Measurements from ENCODE around the gene ERCC1.
"Not testable (repeated sequence)": the region's sequence is repeated elsewhere in the genome, so short reads cannot be mapped to it uniquely, and the experiment has no call there.

The ERCC1 gene

GRCh38 chr19:45429896-45430295 lies 6.2 kb upstream of the ERCC1 start:
- not testable (repeated sequence) for H3K27ac ChIP-seq (ENCODE audit: low read depth, low read length); H3K4me3 ChIP-seq (ENCODE audit: low read depth, low read length); H2AFZ ChIP-seq (ENCODE audit: low read length, unreplicated experiment); H3K36me3 ChIP-seq (ENCODE audit: insufficient read depth, low read length); H3K79me2 ChIP-seq (ENCODE audit: control insufficient read depth, insufficient read depth, low read length, unreplicated experiment); H3K27me3 ChIP-seq (ENCODE audit: insufficient read depth, low read length)
- H3K4me1 ChIP-seq (ENCODE audit: control insufficient read depth, insufficient read depth, low read length, unreplicated experiment): peaks cover 17% of the 10 kb centered on the region

- H3K27ac ChIP-seq (ENCODE audit: low read depth, low read length): peak overlapping the region; percentile 62; the same call in 1 of the 2 replicates
Observed at GRCh38 chr19:45428384-45429231, 4.9 kb upstream of the ERCC1 start.

GRCh38 chr19:45424191-45425058 lies 708 bp upstream of the ERCC1 start:
- H3K4me1 ChIP-seq (ENCODE audit: control insufficient read depth, insufficient read depth, low read length, unreplicated experiment): peaks cover 24% of the 10 kb centered on the region
- no peaks in the 10 kb centered on the region for H3K27me3 ChIP-seq (ENCODE audit: insufficient read depth, low read length)
- H2AFZ ChIP-seq (ENCODE audit: low read length, unreplicated experiment): no peak overlapping the region
- H3K36me3 ChIP-seq (ENCODE audit: insufficient read depth, low read length): no peaks in the 10 kb centered on the region
- H3K27ac ChIP-seq (ENCODE audit: low read depth, low read length): peak overlapping the region; percentile 99
- H3K4me3 ChIP-seq (ENCODE audit: low read depth, low read length): peak overlapping the region; percentile 90
- peaks cover 23% of the 10 kb centered on the region for H3K79me2 ChIP-seq (ENCODE audit: control insufficient read depth, insufficient read depth, low read length, unreplicated experiment)

More at GRCh38 chr19:45428384-45429231, 4.9 kb upstream of the ERCC1 start:
- Histone ChIP-seq H3K4me3 (ENCODE audit: low read depth, low read length) (peak overlapping the region; percentile 78), H3K4me1 (ENCODE audit: control insufficient read depth, insufficient read depth, low read length, unreplicated experiment) (peaks cover 17% of the 10 kb centered on the region), H2AFZ (ENCODE audit: low read length, unreplicated experiment) (peak overlapping the region; percentile 78), H3K79me2 (ENCODE audit: control insufficient read depth, insufficient read depth, low read length, unreplicated experiment) (no peaks in the 10 kb centered on the region), H3K36me3 (ENCODE audit: insufficient read depth, low read length) (no peaks in the 10 kb centered on the region), H3K27me3 (ENCODE audit: insufficient read depth, low read length) (no peaks in the 10 kb centered on the region)

GRCh38 chr19:45423033-45423588 lies 606 bp downstream of the ERCC1 start:
- no peak overlapping the region for H2AFZ ChIP-seq (ENCODE audit: low read length, unreplicated experiment)
- peak overlapping the region; percentile 48 for H3K27ac ChIP-seq (ENCODE audit: low read depth, low read length)
- peak overlapping the region; percentile 90 for H3K4me3 ChIP-seq (ENCODE audit: low read depth, low read length)
- no peaks in the 10 kb centered on the region for H3K27me3 ChIP-seq (ENCODE audit: insufficient read depth, low read length)
- H3K36me3 ChIP-seq (ENCODE audit: insufficient read depth, low read length): no peaks in the 10 kb centered on the region
- H3K79me2 ChIP-seq (ENCODE audit: control insufficient read depth, insufficient read depth, low read length, unreplicated experiment): peaks cover 23% of the 10 kb centered on the region
- peaks cover 21% of the 10 kb centered on the region for H3K4me1 ChIP-seq (ENCODE audit: control insufficient read depth, insufficient read depth, low read length, unreplicated experiment)

- H2AFZ ChIP-seq (ENCODE audit: low read length, unreplicated experiment): no peak overlapping the region
- H3K4me1 ChIP-seq (ENCODE audit: control insufficient read depth, insufficient read depth, low read length, unreplicated experiment): peaks cover 17% of the 10 kb centered on the region
- peaks cover 23% of the 10 kb centered on the region for H3K79me2 ChIP-seq (ENCODE audit: control insufficient read depth, insufficient read depth, low read length, unreplicated experiment)
- H3K4me3 ChIP-seq (ENCODE audit: low read depth, low read length): peak overlapping the region; percentile 60
- H3K27ac ChIP-seq (ENCODE audit: low read depth, low read length): no peak overlapping the region
- no peaks in the 10 kb centered on the region for H3K36me3 ChIP-seq (ENCODE audit: insufficient read depth, low read length)
- H3K27me3 ChIP-seq (ENCODE audit: insufficient read depth, low read length): no peaks in the 10 kb centered on the region
Observed at GRCh38 chr19:45421947-45422498, 1.7 kb downstream of the ERCC1 start.

GRCh38 chr19:45420871-45421270 lies 2.8 kb downstream of the ERCC1 start:
- H3K36me3 ChIP-seq (ENCODE audit: insufficient read depth, low read length): no peaks in the 10 kb centered on the region
- no peak overlapping the region for H2AFZ ChIP-seq (ENCODE audit: low read length, unreplicated experiment)
- peaks cover 23% of the 10 kb centered on the region for H3K79me2 ChIP-seq (ENCODE audit: control insufficient read depth, insufficient read depth, low read length, unreplicated experiment)
- H3K27me3 ChIP-seq (ENCODE audit: insufficient read depth, low read length): no peaks in the 10 kb centered on the region
- no peak overlapping the region for H3K4me3 ChIP-seq (ENCODE audit: low read depth, low read length)
- H3K4me1 ChIP-seq (ENCODE audit: control insufficient read depth, insufficient read depth, low read length, unreplicated experiment): peaks cover 16% of the 10 kb centered on the region
- no peak overlapping the region for H3K27ac ChIP-seq (ENCODE audit: low read depth, low read length)

- Histone ChIP-seq H3K4me1 (ENCODE audit: control insufficient read depth, insufficient read depth, low read length, unreplicated experiment) (peaks cover 11% of the 10 kb centered on the region), H3K27ac (ENCODE audit: low read depth, low read length) (no peak overlapping the region), H3K79me2 (ENCODE audit: control insufficient read depth, insufficient read depth, low read length, unreplicated experiment) (peaks cover 23% of the 10 kb centered on the region), H3K36me3 (ENCODE audit: insufficient read depth, low read length) (no peaks in the 10 kb centered on the region), H3K4me3 (ENCODE audit: low read depth, low read length) (no peak overlapping the region), H2AFZ (ENCODE audit: low read length, unreplicated experiment) (no peak overlapping the region), H3K27me3 (ENCODE audit: insufficient read depth, low read length) (no peaks in the 10 kb centered on the region)
Observed at GRCh38 chr19:45420356-45420755, 3.4 kb downstream of the ERCC1 start.

GRCh38 chr19:45419895-45420294 lies 3.8 kb downstream of the ERCC1 start:
- no peak overlapping the region for H3K4me3 ChIP-seq (ENCODE audit: low read depth, low read length)
- no peaks in the 10 kb centered on the region for H3K36me3 ChIP-seq (ENCODE audit: insufficient read depth, low read length)
- no peaks in the 10 kb centered on the region for H3K27me3 ChIP-seq (ENCODE audit: insufficient read depth, low read length)
- H3K4me1 ChIP-seq (ENCODE audit: control insufficient read depth, insufficient read depth, low read length, unreplicated experiment): peaks cover 7% of the 10 kb centered on the region
- no peak overlapping the region for H2AFZ ChIP-seq (ENCODE audit: low read length, unreplicated experiment)
- H3K27ac ChIP-seq (ENCODE audit: low read depth, low read length): no peak overlapping the region
- peaks cover 23% of the 10 kb centered on the region for H3K79me2 ChIP-seq (ENCODE audit: control insufficient read depth, insufficient read depth, low read length, unreplicated experiment)

GRCh38 chr19:45419396-45419795 lies 4.3 kb downstream of the ERCC1 start:
- Histone ChIP-seq H3K36me3 (ENCODE audit: insufficient read depth, low read length) (no peaks in the 10 kb centered on the region), H3K79me2 (ENCODE audit: control insufficient read depth, insufficient read depth, low read length, unreplicated experiment) (peaks cover 23% of the 10 kb centered on the region), H2AFZ (ENCODE audit: low read length, unreplicated experiment) (no peak overlapping the region), H3K4me3 (ENCODE audit: low read depth, low read length) (no peak overlapping the region), H3K4me1 (ENCODE audit: control insufficient read depth, insufficient read depth, low read length, unreplicated experiment) (peaks cover 6% of the 10 kb centered on the region), H3K27me3 (ENCODE audit: insufficient read depth, low read length) (no peaks in the 10 kb centered on the region), H3K27ac (ENCODE audit: low read depth, low read length) (no peak overlapping the region)

GRCh38 chr19:45418802-45419201 lies 4.9 kb downstream of the ERCC1 start:
- H3K27me3 ChIP-seq (ENCODE audit: insufficient read depth, low read length): no peaks in the 10 kb centered on the region
- H3K27ac ChIP-seq (ENCODE audit: low read depth, low read length): no peak overlapping the region
- H3K4me3 ChIP-seq (ENCODE audit: low read depth, low read length): no peak overlapping the region
- H3K36me3 ChIP-seq (ENCODE audit: insufficient read depth, low read length): no peaks in the 10 kb centered on the region
- peaks cover 23% of the 10 kb centered on the region for H3K79me2 ChIP-seq (ENCODE audit: control insufficient read depth, insufficient read depth, low read length, unreplicated experiment)
- H2AFZ ChIP-seq (ENCODE audit: low read length, unreplicated experiment): no peak overlapping the region
- peaks cover 10% of the 10 kb centered on the region for H3K4me1 ChIP-seq (ENCODE audit: control insufficient read depth, insufficient read depth, low read length, unreplicated experiment)
